ENCODE measurements around the gene SUGT1.

GRCh38 chr13:52695856-52696255 lies 43.2 kb downstream of the SUGT1 start:
- TF ChIP-seq ZBTB10 (CRISPR knock-in tag; IDR thresholded peaks at IDR 0.05; ENCODE audit: borderline replicate concordance) (no peak), ZNF17 (CRISPR knock-in tag; IDR thresholded peaks at IDR 0.05) (no peak), CTCF (CRISPR knock-in tag; IDR thresholded peaks at IDR 0.05) (no peak), ZNF792 (CRISPR knock-in tag; IDR thresholded peaks at IDR 0.05) (no peak), ZNF18 (CRISPR knock-in tag; IDR thresholded peaks at IDR 0.05; ENCODE audit: insufficient replicate concordance) (no peak), TCF7 (IDR thresholded peaks at IDR 0.05; ENCODE audit: low read depth) (no peak), REST (IDR thresholded peaks at IDR 0.05; ENCODE audit: borderline replicate concordance in 1 of 2, low read depth in 1 of 2, low read length in 2 of 2) (no peak), ZNF10 (CRISPR knock-in tag; IDR thresholded peaks at IDR 0.05; ENCODE audit: borderline replicate concordance, low read depth) (no peak), JARID2 (CRISPR knock-in tag; IDR thresholded peaks at IDR 0.05; ENCODE audit: insufficient replicate concordance) (no peak), EP300 (IDR thresholded peaks at IDR 0.05; ENCODE audit: low read depth in 2 of 2, low read length in 2 of 2) (no peak), EP300 (CRISPR knock-in tag; IDR thresholded peaks at IDR 0.05; ENCODE audit: borderline replicate concordance) (no peak), CHD2 (IDR thresholded peaks at IDR 0.05; ENCODE audit: low read depth, low read length) (no peak), TCF7L2 (IDR thresholded peaks at IDR 0.05; ENCODE audit: low read depth, low read length) (no peak), PRDM10 (CRISPR knock-in tag; IDR thresholded peaks at IDR 0.05; ENCODE audit: low read depth) (no peak)
